AG04450 (cell line): ENCODE data around the gene AMOT. TPM values are rescaled to one million over a fixed set of nuclear protein-coding genes. Genes with fewer than 3 reads are reported as not detected.

Experiments used
- CTCF ChIA-PET: fragments of 300-600, 350-600 bp; formaldehyde crosslinking; extraction: SDS; loops from one replicate; lab custom pipeline; 2022; ENCODE audit warnings: antibody characterized with exemption, inconsistent platforms; lab: Charles Lee
- POLR2A ChIA-PET: fragments of 350-600 bp; formaldehyde crosslinking; extraction: SDS; loops from one replicate; lab custom pipeline; 2021; ENCODE audit warnings: antibody characterized with exemption, inconsistent platforms; lab: Yijun Ruan, JAX
- DNase-seq: peaks from one replicate; pipeline ENCODE4 v3.0.0-alpha.2; 2011; ENCODE audit warnings: low read depth, low spot score
- H3K27ac ChIP-seq: one replicate; pipeline ENCODE4 v1.5.1; 2012; ENCODE audit warnings: low read depth, low read length, control low read depth
- H3K27me3 ChIP-seq: one replicate; pipeline ENCODE4 v1.6.0; 2012; ENCODE audit warnings: low read length; ENCODE audit not compliant: control insufficient read depth, insufficient read depth
- H3K4me3 ChIP-seq: 2 replicates; pipeline ENCODE4 v1.5.1; 2011; ENCODE audit warnings: mild to moderate bottlenecking, low read depth, low read length, control low read depth
- H3K9me3 ChIP-seq: 2 replicates; pipeline ENCODE4 v1.5.1; 2012; ENCODE audit warnings: low read length; ENCODE audit not compliant: control insufficient read depth, insufficient read depth
- CTCF ChIP-seq: IDR thresholded peaks from 2 replicates; pipeline ENCODE4 v1.5.1; 2011; ENCODE audit warnings: low read depth, low read length, control low read depth, inconsistent platforms
- polyA plus RNA-seq: library from polyadenylated mRNA; depleted of rRNA; stranded (reverse); fragments of >200 nt; gene quantifications from 2 replicates; pipeline ENCODE4 v1.2.3, GENCODE V29; 2011

The AMOT gene
- polyA plus RNA-seq, 1 experiment = 9.6 TPM

- no peak for DNase-seq
- TF ChIP-seq CTCF = no peak
- H3K27me3 ChIP-seq = no peaks in the 10 kb centered on the region
- no peaks in the 10 kb centered on the region for H3K9me3 ChIP-seq
- no peak overlapping the region for H3K4me3 ChIP-seq
- CTCF ChIA-PET = no interaction called here
- no peak overlapping the region for H3K27ac ChIP-seq
- POLR2A ChIA-PET = no interaction called here
Observed at GRCh38 chrX:112822892-112823291, 17.7 kb downstream of the AMOT start.

- ChIA-PET CTCF (no interaction called here), POLR2A (no interaction called here)
- no peak for TF ChIP-seq CTCF
- Histone ChIP-seq H3K9me3 (no peaks in the 10 kb centered on the region), H3K4me3 (no peak overlapping the region), H3K27ac (no peak overlapping the region), H3K27me3 (no peaks in the 10 kb centered on the region)
- no peak for DNase-seq
Observed at GRCh38 chrX:112820364-112821268, 20.0 kb downstream of the AMOT start.

- POLR2A ChIA-PET = no interaction called here
- DNase-seq = no peak
Observed at GRCh38 chrX:112819813-112820212, 20.8 kb downstream of the AMOT start.

GRCh38 chrX:112819008-112819640 is 21.5 kb downstream of the AMOT start:
- Histone ChIP-seq H3K27ac (peak overlapping the region; percentile 31), H3K4me3 (no peak overlapping the region)

More at GRCh38 chrX:112819813-112820212, 20.8 kb downstream of the AMOT start:
- H3K27me3 ChIP-seq = no peaks in the 10 kb centered on the region
- no peak overlapping the region for H3K27ac ChIP-seq
- CTCF ChIA-PET = no interaction called here
- no peaks in the 10 kb centered on the region for H3K9me3 ChIP-seq
- no peak overlapping the region for H3K4me3 ChIP-seq
- no peak for TF ChIP-seq CTCF

More at GRCh38 chrX:112819008-112819640, 21.5 kb downstream of the AMOT start:
- ChIA-PET POLR2A (no interaction called here), CTCF (interaction anchor here (1.2 kb wide), 1 partner anchor 177 kb away, joined by 4 read pairs; no protein-coding TSS in a partner anchor)
- no peaks in the 10 kb centered on the region for H3K9me3 ChIP-seq
- DNase-seq = peak; percentile 64
- TF ChIP-seq CTCF = no peak
- H3K27me3 ChIP-seq = no peaks in the 10 kb centered on the region
